CD4-positive, alpha-beta T cell treated with Interleukin-10 for 1 hour (primary cell): Measurements from ENCODE around the gene IL27RA.

ENCODE experiments used
- DNase-seq: peaks from one replicate; pipeline ENCODE4 v3.0.0-alpha.2; 2020

IL27RA gene

GRCh38 chr19:14090509-14091080 lies 59.0 kb downstream of the IL27RA start, which contains the start of gene SAMD1:
Gene SAMD1 (minus strand): TSS chr19:14090751.
- peak; percentile 90 for DNase-seq

GRCh38 chr19:14091081-14091812 lies 59.7 kb downstream of the IL27RA start:
- DNase-seq, result peak; percentile 69

DNA sequence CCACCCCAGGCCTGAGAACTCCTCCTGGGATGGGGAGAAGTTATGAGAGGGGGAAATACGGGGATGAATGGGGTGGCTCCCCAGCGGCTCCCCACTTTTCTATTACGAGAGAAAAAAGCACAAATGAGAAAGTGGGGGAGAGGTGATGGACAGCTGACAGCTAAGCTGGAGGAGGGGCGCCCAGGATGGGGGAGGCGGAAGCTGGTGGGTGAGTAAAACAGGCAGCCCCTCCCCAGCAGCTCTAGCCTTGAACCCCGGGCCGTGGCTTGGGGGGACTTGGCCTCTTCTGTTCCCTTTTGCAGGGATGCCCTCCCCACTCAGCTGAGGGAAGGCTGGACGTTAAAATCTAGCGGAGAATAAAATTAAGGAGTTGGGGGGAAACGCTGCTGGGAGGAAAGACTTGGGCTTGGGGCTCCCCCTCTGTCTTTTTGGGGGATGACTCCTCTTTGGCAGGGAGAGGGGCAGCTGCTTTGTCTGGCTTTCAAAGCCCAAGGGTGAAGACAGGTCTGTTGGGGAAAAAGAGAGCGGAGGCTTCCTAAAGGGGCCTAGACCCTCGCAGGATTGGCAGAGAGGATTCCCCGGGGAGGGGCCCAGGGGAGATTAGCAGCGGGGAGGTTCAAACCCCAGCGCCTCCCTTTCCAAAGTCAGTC lies 60.4 kb downstream of the IL27RA start:
- DNase-seq, result no peak

- no peak for DNase-seq
These were observed 61.7 kb downstream of the IL27RA start for GRCh38 chr19:14093117-14093823.

- DNase-seq, result no peak
These were observed 63.3 kb downstream of the IL27RA start for GRCh38 chr19:14094854-14095253.

DNA sequence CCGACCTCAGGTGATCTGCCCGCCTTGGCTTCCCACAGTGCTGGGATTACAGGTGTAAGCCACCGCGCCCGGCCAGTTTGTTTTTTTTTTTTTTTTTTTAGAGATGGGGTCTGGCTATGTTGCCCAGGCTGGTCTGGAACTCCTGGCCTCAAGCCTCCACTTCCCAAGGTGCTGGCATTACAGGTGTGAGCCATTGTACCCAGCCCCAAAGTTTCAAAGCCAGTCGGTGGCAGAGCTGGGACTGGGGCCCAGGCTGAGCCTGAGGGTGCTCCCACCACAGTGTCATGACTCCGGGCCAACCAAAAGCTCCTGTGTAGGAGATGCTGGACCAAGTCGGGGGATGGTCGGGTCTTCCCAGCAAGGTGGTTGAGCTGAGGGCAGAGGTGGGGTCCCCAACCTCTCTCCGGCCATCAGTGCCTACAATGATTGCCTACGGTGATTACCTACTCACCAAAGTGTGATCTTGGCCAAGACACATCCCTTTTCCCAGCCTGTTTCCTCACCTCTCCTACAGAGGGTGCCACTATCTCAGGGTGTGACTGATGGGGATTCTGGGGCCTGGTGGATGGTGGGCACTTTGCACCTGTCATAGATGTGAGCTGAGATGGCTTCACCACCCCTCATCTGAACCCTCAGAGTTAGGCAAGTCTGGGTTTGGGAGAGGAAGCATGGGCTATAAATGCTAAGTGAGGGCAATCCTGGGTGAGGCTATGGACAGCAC lies 64.9 kb downstream of the IL27RA start:
- DNase-seq, result no peak

DNA sequence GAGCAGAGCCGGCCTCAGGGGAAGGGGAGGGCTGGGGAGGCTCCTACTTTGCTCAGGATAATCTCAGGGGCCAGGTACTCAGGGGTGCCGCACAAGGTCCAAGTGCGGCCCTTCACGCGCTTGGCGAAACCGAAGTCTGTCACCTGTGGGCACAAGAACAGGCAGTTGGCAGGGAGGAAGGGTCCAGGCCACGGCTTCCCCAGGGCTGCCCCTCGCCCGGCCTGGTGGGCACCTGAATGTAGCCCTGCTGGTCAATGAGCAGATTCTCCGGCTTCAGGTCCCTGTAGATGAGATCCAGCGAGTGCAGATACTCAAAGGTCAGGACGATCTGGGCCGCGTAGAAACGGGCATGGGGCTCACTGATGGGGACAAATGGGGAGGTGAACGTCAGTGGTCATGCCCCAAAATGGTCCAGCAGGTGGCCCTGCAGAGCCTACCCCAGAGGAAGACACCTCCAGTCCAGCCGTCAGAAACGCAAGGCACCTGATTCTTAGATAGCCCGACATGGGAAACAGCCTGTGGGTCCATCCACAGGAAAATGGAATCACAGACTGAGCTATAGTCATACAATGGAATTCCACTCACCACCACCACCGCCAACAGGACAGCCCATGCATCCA lies 66.1 kb downstream of the IL27RA start:
- DNase-seq, result no peak

GRCh38 chr19:14101003-14101545 lies 69.5 kb downstream of the IL27RA start:
- DNase-seq, result no peak

- DNase-seq, result no peak
These were observed 70.6 kb downstream of the IL27RA start for GRCh38 chr19:14102102-14102696.

DNA sequence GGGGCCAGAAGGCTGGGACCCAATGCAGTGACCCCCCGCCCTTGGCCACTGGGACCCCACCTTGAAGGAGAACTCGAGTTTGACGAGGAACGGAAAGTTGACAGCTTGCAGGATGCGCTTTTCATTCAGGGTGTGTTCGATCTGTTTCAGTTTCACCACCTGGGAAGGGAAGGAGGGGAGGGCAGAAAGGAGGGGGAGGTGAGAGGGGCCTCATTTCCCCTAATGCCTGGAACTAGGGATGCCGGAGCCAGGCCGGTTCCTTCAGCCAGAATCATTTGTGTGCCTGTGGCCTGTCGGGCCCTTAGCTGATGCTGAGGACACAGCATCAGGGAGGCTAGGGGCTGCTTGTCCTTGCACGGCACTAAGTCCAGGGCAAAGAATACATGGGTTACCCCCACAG lies 71.2 kb downstream of the IL27RA start:
- DNase-seq, result no peak
